Endothelial cell of umbilical vein (primary cell): Measurements from ENCODE around the gene CTBP2. TPM values are rescaled to one million over a fixed set of nuclear protein-coding genes. Genes with fewer than 3 reads are reported as not detected.

Experiments
- BruUV-seq: library from RNA; stranded (reverse); fragments of 400-500 nt; replicated peaks from 2 replicates; lab custom pipeline; 2021; lab: Mats Ljungman, UMichigan
- CTCF ChIA-PET: fragments of 300-600, 350-600 bp; sonication (Branson Sonifier 250); formaldehyde crosslinking; loops from one replicate; lab custom pipeline; 2021; ENCODE audit warnings: antibody characterized with exemption, inconsistent platforms; lab: Charles Lee
- POLR2A ChIA-PET: fragments of 300-600, 350-600 bp; sonication (Branson Sonifier 250); formaldehyde crosslinking; loops from one replicate; lab custom pipeline; 2021; ENCODE audit warnings: antibody characterized with exemption, inconsistent platforms; lab: Charles Lee
- DNase-seq: peaks from one replicate; pipeline ENCODE4 v3.0.0-alpha.2; 2011; ENCODE audit warnings: low read depth, low spot score
- FAIRE-seq: peaks from 2 replicates; lab custom pipeline; 2011; peaks lifted over from hg19 to GRCh38; lab: Jason Lieb, UNC
- H2AFZ ChIP-seq: 2 replicates; pipeline ENCODE4 v1.6.0; 2012; ENCODE audit warnings: low read depth, low read length, control low read depth, inconsistent platforms
- H3K27ac ChIP-seq: 2 replicates; pipeline ENCODE4 v1.5.1; 2011; ENCODE audit warnings: low read depth, mild to moderate bottlenecking, control low read depth, low read length, moderate library complexity; ENCODE audit not compliant: insufficient read depth
- H3K27me3 ChIP-seq, 2 experiments: 2 replicates each; pipeline versions ENCODE4 v1.6.0 to v1.6.1; 2011; ENCODE audit warnings: low read length in 2 of 2, mixed read lengths in 1 of 2; ENCODE audit not compliant: control insufficient read depth in 2 of 2, insufficient read depth in 2 of 2
- H3K36me3 ChIP-seq, 2 experiments: 2 replicates in 1 of 2; 3 replicates in 1 of 2; pipeline ENCODE4 v1.5.1; 2011; ENCODE audit warnings: low read length in 2 of 2, mild to moderate bottlenecking in 1 of 2, moderate library complexity in 1 of 2; ENCODE audit not compliant: control insufficient read depth in 2 of 2, insufficient read depth in 2 of 2; ENCODE audit errors: extremely low read depth in 1 of 2
- H3K4me1 ChIP-seq: 3 replicates; pipeline ENCODE4 v1.5.1; 2011; ENCODE audit warnings: mild to moderate bottlenecking, low read length; ENCODE audit not compliant: control insufficient read depth, insufficient read depth; ENCODE audit errors: extremely low read depth
- H3K4me2 ChIP-seq: 2 replicates; pipeline ENCODE4 v1.6.1; 2011; ENCODE audit warnings: low read length, control low read depth, mixed read lengths; ENCODE audit not compliant: insufficient read depth
- H3K4me3 ChIP-seq, 3 experiments: fragments of 200-600 bp in 1 of 3; sonication (generic), shearing (Covaris generic) in 1 of 3; replicated peaks in 1 of 3; 2 replicates each; pipeline ENCODE4 v1.5.1; 2011 to 2016; ENCODE audit warnings: control low read depth in 3 of 3, low read length in 3 of 3, mild to moderate bottlenecking in 2 of 3, inconsistent platforms in 1 of 3, low read depth in 1 of 3, moderate library complexity in 1 of 3; ENCODE audit not compliant: insufficient read depth in 1 of 3
- H3K79me2 ChIP-seq: 2 replicates; pipeline ENCODE4 v1.6.0; 2012; ENCODE audit warnings: low read length, inconsistent platforms; ENCODE audit not compliant: control insufficient read depth, insufficient read depth
- H3K9ac ChIP-seq: replicated peaks from 2 replicates; pipeline ENCODE3; 2011; ENCODE audit warnings: low read length, control low read depth; ENCODE audit not compliant: insufficient read depth; ENCODE audit errors: extremely low read depth
- H3K9me1 ChIP-seq: replicated peaks from 3 replicates; pipeline ENCODE4 v1.6.0; 2011; ENCODE audit warnings: mild to moderate bottlenecking, low read length; ENCODE audit not compliant: control insufficient read depth, insufficient read depth; ENCODE audit errors: extremely low read depth
- H3K9me3 ChIP-seq: replicated peaks from 2 replicates; pipeline ENCODE4 v1.5.1; 2012; ENCODE audit warnings: low read length, inconsistent platforms; ENCODE audit not compliant: control insufficient read depth, insufficient read depth
- H4K20me1 ChIP-seq: replicated peaks from 2 replicates; pipeline ENCODE3; 2011; ENCODE audit warnings: mild to moderate bottlenecking, low read length; ENCODE audit not compliant: control insufficient read depth, insufficient read depth; ENCODE audit errors: extremely low read depth
- CTCF ChIP-seq, 2 donors: IDR thresholded peaks; 1 replicate in 1 of 2; 2 replicates in 1 of 2; pipeline ENCODE4 v1.5.1; 2011; ENCODE audit warnings: low read length in 2 of 2, mild to moderate bottlenecking in 2 of 2, moderate library complexity in 2 of 2, control low read depth in 1 of 2, inconsistent platforms in 1 of 2, low read depth in 1 of 2; ENCODE audit not compliant: insufficient read depth in 1 of 2; ENCODE audit errors: extremely low read depth in 1 of 2
- EZH2 ChIP-seq: IDR thresholded peaks from 2 replicates; pipeline ENCODE4 v1.6.1; 2012; ENCODE audit warnings: borderline replicate concordance, low read depth, mild to moderate bottlenecking, moderate library complexity, low read length, inconsistent platforms; ENCODE audit not compliant: severe bottlenecking
- FOS ChIP-seq: IDR thresholded peaks from 2 replicates; pipeline ENCODE4 v1.6.1; 2011; ENCODE audit warnings: mild to moderate bottlenecking, low read length, moderate library complexity, borderline replicate concordance; ENCODE audit not compliant: insufficient read depth
- GATA2 ChIP-seq: IDR thresholded peaks from 2 replicates; pipeline ENCODE4 v1.7.0; 2011; ENCODE audit warnings: low read depth, mild to moderate bottlenecking, moderate library complexity, mixed read lengths, low read length; ENCODE audit not compliant: insufficient read length, insufficient read depth
- JUN ChIP-seq: IDR thresholded peaks from 2 replicates; pipeline ENCODE4 v1.6.1; 2011; ENCODE audit warnings: borderline replicate concordance, low read depth; ENCODE audit not compliant: insufficient read length, insufficient read depth
- MAX ChIP-seq: IDR thresholded peaks from 2 replicates; pipeline ENCODE4 v1.6.1; 2011; ENCODE audit not compliant: insufficient read depth, insufficient read length
- MYC ChIP-seq: IDR thresholded peaks from one replicate; pipeline ENCODE4 v1.6.1; 2011; ENCODE audit warnings: mild to moderate bottlenecking, low read depth, low read length
- POLR2A ChIP-seq: IDR thresholded peaks from 2 replicates; pipeline ENCODE4 v1.6.1; 2012; ENCODE audit warnings: low read depth, mild to moderate bottlenecking, control low read depth, low read length
- POLR2AphosphoS5 ChIP-seq: IDR thresholded peaks from 2 replicates; pipeline ENCODE4 v1.6.1; 2012; ENCODE audit warnings: low read depth, mild to moderate bottlenecking, control low read depth, low read length, moderate library complexity; ENCODE audit not compliant: insufficient read depth
- dilution Hi-C: fragments of 300-500 bp; cut with MboI; formaldehyde crosslinking; loops from one replicate; pipeline ENCODE4 v1.15.0; 2019; ENCODE audit warnings: low sequenced_read_pairs; ENCODE audit not compliant: extremely low pct_ligation_motif_present
- intact Hi-C: fragments of 100-400 bp; cut with micrococcal nuclease; formaldehyde crosslinking; loops from one replicate; pipeline ENCODE4 v1.10.0; 2022
- polyA plus RNA-seq, 4 experiments: library from polyadenylated mRNA; depleted of rRNA in 3 of 4; stranded (reverse) in 3 of 4; unstranded in 1 of 4; fragments of >200 nt; gene quantifications; 2 replicates each; pipeline versions ENCODE4 v1.2.1 to v1.2.3, GENCODE V29; 2011 to 2012; ENCODE audit warnings: missing spikeins in 1 of 4
- total RNA-seq: library from RNA; stranded (reverse); gene quantifications from 2 replicates; pipeline ENCODE4 v1.2.3, GENCODE V29; 2021

Gene CTBP2
- total and polyA plus RNA-seq, 2 donors (not counting 3 experiments of a cell fraction or from before 2014, with no cell fraction given), result 118 to 128 TPM

- TF ChIP-seq FOS (no peak), CTCF (IDR thresholded peaks at IDR 0.05; ENCODE audit: extremely low read depth in 1 of 2, insufficient read depth in 1 of 2, low read depth in 1 of 2, low read length in 2 of 2) (no peak), EZH2 (no peak), MAX (no peak), POLR2AphosphoS5 (no peak), MYC (no peak), GATA2 (no peak), POLR2A (no peak), JUN (no peak)
- peaks cover 32% of the 10 kb centered on the region for H3K79me2 ChIP-seq
- no TSS peak for BruUV-seq
- no peaks in the 10 kb centered on the region for H3K4me1 ChIP-seq
- intact Hi-C loops, result no loop called here
- FAIRE-seq, result no peak
- no peaks in the 10 kb centered on the region for H4K20me1 ChIP-seq
- H3K9me1 ChIP-seq, result no peaks in the 10 kb centered on the region
- peaks cover 2 to 53% of the 10 kb centered on the region in 2 experiments for H3K36me3 ChIP-seq
- no peak overlapping the region for H2AFZ ChIP-seq
- no peak overlapping the region for H3K9ac ChIP-seq
- H3K4me2 ChIP-seq, result no peak overlapping the region
- no peak overlapping the region for H3K4me3 ChIP-seq
- CTCF ChIA-PET, result no interaction called here
- no peaks in the 10 kb centered on the region for H3K9me3 ChIP-seq
- no peaks in the 10 kb centered on the region for H3K27me3 ChIP-seq
- dilution Hi-C loops, result no loop called here
- no peak overlapping the region for H3K27ac ChIP-seq
- no peak for DNase-seq
- POLR2A ChIA-PET, result no interaction called here
Observed at GRCh38 chr10:125004571-125005311, 155.6 kb downstream of the CTBP2 start.
